Activated CD8-positive, alpha-beta memory T cell treated with anti-CD3 and anti-CD28 coated beads, Interleukin-2, amount 50 U/mL, for 4 hours (primary cell): Measurements from ENCODE around the gene TOMM40.
A peak's percentile ranks its signal among the peaks of the same experiment; 100 is the strongest.
"Not testable (repeated sequence)": the region's sequence is repeated elsewhere in the genome, so short reads cannot be mapped to it uniquely, and the experiment has no call there.

ENCODE experiments used
- DNase-seq: peaks from one replicate; pipeline ENCODE4 v3.0.0-alpha.2; 2020

Gene TOMM40

DNA sequence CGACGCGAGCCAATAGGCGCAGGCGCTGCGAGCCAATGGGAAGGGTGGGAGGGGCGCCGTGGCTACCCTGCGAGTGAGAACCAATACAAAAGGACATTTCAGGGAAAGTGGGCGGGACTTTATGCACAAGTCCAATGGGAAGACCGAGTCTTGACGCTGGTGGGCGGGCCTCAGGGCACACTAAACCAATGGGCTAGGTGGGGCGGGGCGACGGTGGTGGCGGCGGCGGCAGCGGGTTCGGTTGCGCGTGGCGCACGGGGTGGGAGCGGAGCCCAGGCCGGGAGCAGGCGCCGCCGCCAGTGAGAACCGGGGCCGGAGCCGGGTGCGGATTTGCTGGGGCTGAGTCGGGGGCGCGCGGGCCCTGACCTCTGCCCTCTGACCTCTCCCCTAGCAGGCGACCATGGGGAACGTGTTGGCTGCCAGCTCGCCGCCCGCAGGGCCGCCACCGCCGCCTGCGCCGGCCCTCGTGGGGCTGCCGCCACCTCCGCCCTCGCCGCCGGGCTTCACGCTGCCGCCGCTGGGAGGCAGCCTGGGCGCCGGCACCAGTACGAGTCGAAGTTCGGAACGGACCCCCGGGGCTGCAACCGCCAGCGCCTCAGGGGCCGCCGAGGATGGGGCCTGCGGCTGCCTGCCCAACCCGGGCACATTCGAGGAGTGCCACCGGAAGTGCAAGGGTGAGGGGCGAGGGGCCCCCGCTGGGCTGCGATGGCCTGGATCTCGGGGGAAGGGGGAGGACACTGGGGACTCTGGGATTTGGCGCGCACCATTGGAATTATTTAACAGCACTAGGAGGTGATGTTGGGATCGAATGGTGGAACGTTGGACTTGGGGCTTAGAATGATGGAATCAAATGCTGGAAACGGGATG, at the start of gene TOMM40:
TOMM40 (plus strand) TSS at position 239 of the 867 bp plus-strand sequence; CDS start at position 401, 162 bp downstream.
- DNase-seq = peak; percentile 100

DNA sequence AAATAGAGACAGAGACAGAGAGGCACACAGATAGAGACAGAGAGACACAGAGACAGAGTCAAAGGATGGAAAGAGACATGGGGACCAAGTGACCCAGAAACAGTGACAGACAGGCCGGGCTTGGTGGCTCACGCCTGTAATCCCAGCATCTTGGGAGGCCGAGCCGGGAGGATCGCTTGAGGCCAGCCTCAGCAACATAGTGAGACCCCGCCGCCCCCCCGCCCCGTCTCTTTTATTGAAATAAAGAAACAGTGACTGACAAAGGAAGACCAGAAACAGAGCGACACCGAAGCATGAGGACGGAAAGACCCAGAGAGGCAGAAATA, 45.8 kb upstream of the TOMM40 start:
- no peak for DNase-seq

DNA sequence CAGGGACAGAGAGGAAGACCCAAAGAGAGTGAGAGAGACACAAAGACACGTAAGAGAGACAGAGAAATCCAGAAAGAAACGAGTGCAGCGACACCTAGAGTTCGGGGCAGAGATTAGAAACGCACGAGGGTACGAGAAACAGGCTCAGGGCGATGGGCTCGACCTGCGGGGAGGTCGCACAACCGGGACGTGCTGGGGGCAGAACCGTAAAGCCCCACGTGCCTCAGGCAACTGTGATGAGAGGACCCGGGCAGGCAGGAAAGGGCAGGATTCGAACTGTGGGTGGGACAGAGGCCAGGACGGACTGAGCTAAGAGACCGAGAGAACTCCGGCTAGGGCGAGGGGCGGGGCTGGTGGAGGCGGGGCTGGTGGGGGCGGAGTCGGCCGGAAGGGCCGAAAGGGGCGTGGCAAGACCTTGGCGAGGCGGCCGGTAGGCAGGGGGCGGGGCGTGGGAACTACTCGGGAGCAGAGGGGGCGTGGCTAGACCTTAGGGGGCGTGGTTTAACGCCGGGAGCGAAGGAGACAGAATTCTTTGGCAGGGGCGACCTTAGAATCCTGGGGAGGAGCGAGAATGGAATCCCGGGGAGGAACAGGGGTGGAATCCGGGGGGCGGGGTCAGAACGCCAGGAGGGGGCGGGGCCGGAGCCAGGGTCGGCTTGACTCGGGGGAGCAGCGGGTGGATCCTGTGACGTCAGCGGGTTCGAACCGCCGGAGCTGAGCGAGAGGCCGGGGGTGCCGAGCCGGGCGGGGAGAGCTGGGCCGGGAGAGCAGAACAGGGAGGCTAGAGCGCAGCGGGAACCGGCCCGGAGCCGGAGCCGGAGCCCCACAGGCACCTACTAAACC, 45.2 kb upstream of the TOMM40 start, which contains the start of gene NECTIN2:
NECTIN2 (plus strand) TSS at position 686 of the 843 bp plus-strand sequence. CDS start 229 bp downstream, outside the sequence.
- DNase-seq = peak; percentile 73

DNA sequence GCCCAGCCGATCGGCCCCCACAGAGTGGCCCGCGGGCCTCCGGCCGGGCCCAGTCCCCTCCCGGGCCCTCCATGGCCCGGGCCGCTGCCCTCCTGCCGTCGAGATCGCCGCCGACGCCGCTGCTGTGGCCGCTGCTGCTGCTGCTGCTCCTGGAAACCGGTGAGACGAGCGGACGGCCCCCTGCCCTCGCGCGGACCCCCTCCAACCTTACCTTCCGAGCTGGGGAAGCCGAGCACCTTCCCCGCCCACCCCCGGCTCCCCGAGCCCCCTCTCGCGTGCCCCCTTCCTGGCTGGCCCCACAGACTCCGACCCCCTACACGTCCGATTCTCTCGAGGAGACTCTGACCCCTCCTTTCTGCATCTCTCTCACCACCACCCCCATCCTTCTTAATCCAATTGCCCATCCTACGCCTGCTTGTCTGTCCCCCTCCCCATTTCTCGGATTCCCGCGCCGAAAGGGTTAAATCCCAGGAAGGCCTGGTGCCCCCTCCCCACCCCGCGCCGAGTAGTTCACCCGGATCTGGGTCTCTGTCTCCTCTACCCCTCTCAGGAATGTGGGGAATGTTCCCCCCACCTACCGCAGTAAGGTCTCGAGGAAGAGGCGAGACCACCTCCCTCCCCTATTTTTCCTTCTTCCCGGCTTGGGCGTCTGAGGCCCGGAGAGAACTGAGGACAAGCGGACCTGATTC, 44.5 kb upstream of the TOMM40 start:
- DNase-seq = peak; percentile 21

DNA sequence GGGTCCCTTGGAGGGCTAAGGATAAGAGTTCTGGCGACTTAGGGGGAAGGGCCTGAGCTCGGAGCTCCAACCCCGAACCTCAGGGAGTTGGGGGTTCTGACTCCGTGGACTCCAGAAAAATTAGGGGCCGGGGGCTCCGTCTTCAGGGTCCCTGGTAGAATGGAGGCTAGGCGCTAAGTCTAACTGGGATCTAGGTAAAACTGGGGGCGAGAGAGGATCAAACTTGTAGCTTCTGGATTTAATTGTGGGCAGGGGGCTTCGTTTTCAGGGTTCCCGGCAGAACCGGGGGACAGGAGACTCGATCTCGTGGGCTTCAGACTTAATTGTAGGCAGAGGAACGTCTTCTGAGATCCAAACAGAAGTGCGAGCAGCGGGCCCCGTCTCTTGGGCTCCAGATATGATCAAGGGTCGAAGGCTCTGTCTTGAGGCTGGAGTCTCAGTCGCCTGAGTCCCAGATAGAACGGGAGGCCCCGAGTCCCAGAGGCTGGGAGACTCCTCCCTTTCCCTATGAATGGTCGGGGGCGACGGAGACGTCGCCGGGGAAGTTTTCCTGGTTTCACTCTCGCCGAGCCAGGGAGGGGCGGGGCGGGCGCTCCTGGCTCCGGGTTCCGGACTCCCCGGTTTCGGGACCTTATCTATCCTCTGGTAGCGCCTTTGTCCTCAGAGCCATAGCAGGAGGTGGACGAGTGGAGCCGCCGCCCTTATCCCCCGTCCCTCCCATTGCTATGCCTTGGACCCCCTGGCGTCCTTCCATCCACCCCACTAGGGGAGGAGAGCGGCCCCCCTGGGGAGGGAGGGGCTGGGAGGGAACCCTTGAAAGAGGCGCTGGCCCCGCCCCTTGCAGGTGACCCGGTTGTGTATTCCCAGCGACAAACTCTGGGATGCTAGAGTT, 43.7 kb upstream of the TOMM40 start:
- DNase-seq = peak; percentile 23

DNA sequence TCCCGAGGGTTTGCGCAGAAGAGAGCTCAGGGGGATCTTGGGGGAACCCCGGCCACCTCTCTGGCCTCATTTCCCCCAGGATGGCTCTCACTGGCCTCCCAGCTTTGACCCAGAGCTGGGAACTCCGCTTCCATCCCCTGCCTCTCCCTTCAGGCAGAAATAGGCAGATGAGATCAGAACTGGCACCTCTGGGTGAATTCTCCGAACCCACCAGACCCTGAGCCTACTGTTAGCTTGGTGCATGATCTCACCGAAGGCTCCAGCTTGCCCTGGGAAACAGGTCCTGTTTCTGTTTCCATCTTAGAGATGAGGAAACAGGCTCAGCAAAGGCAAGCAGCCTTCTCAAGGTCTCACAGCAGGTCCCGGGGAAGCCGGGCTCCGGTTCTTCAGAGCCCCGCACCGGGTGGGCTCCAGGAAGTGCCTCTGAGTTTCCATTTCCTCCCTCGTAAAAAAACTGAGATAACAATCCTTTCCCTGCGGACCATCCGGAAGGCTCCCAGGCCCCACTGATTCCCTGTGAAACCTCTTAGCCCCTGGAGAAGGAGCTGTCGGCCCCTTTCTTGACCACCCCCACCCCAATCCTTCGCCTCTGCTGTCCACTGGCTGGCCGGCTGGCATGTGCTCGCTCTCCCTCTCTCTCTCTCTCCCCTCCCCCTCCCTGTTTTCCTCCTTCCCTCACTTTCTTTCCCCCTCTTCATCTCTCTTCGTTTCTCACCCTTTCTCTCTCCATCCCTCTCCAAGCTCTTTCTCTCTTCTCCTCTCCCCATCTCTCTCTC, 42.8 kb upstream of the TOMM40 start:
- no peak for DNase-seq

DNA sequence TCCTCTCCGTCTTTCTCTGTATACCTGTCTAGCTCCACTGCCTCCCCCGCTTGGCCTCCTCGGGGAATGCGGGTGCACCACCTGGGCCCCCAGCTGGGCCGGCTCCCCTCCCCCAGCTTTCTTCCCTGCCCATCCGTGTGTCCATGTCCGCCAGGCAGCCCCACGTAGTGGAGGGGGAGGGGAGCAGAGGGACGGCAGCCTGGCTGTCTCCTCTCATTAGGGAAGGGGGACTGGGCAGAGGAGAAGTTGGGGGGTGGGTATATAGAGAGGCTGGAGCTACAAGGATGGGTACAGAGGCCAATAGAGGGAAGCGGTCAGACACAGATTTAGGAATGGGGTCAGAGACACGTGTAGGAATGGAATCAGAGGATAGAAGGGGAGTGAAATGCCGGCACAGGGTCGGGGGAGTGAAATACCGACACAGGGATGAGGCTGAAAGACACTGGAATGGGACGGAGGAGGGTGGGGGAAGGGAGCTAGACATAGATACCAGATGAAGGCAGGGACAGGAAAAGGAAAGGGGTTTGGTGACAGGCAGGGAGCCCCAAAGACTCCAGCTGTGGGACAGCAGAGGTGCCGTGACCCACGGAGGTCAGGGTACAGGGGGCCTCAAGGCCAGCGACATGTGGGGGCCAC, 42.1 kb upstream of the TOMM40 start:
- DNase-seq = no peak

DNA sequence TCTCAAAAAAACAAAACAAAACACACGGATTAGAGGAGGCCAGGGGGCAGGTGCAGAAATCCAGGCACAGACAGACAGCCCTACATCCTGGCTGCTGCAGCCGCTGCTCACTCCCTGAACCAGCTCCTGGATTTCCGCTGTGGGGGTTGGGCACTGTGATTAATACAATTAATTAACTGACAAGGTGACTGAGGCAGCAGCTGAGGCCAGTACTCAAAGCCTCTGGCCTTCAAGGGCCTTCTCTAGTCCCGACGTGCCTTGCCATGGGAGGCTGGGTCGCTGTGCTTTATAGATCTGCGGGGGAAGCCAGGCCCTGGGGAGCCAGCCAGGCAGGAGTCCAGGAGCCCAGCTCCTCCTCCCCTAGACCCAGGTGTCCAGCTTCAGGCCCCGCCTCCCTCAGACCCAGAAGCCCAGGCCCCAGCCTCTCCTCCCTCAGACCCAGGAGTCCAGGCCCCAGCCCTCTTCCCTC, 40.4 kb upstream of the TOMM40 start:
- DNase-seq = no peak

DNA sequence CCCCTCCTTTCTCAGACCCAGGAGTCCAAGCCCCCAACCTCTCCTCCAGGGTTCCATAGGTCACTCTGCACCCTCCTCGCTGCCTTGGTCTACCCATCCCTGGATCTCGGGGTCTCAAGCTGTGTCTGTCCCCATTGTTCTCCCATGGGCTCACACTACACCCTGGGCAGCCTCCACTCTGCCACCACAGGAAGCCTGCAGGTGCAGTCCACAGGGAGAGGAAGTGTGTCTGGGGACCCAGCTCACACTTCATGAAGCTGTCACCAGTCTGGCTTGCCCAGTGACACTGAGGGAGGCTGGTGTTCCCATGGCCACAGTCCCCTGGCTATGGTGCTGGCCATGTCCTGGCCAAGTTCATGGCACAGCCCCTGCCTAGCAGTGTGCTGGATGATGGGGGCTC, 39.6 kb upstream of the TOMM40 start:
- no peak for DNase-seq

DNA sequence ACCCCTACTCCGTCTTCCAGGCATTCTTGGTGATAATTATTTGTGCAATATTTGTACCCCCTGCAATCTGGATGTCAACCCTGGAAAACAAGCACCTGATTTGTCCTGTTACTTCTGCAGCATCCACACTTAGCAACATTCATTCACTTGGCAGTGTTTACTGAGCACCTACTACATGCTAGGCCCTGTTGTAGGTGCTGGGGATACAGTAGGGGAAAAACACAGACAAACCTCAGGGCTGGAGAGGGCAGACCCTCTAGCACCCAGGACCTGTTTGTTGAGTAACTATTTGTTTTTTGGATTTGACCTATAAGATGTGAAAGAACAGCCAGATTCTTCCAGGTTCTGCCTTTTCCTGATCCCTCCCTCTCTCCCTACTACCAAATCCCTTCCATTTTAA, 35.4 kb upstream of the TOMM40 start:
- no peak for DNase-seq

DNA sequence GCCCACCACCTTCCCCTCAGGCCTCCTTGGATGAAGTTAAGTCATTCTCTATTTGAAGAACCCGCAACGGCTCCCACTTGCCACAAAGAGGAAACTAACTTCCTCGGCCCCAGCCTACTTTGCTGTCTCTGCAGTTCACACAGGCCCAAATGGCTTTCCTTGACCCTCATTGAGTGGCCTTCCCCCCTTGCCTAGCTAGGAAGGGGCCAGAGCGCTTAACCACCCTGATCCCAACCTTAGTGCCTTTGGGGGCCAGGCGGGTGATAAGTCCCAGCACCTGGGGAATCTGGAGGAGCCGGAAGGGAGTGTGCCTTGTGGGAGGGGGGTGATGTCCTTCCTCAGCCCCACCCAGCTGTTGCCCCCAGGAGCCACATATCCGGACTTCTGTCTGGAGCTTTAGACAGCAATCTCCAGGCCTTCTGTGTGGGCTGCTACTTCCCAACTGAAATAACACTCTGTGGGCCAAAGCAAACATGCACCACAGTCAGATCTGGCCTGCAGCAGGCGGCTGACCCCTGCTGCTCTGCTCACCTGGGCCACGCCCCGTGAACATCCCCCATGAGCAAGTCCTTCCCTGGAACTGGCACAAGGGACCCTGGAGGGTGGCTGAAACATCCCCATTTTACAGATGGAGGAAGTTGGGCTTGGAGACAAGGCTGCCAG, 34.5 kb upstream of the TOMM40 start:
- DNase-seq = no peak

DNA sequence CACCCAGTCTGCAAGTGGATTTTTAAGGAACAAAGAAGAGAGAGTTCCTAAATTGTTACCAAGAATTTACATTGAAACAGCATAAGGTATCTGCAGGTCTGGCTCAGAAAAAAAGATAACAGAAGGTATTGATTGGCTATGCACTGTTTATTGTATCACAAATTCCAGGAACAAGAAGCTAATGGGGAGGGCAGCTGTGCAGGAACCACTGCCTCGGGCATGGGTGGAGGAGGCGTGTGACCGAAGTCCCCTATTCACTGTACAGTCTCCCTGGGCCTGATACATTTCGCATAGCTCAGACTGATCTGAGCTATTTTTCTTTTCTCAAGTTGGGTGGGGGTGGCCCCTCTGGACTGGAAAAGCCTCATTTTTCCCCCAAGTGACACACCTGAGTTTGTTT, 33.2 kb upstream of the TOMM40 start:
- no peak for DNase-seq

DNA sequence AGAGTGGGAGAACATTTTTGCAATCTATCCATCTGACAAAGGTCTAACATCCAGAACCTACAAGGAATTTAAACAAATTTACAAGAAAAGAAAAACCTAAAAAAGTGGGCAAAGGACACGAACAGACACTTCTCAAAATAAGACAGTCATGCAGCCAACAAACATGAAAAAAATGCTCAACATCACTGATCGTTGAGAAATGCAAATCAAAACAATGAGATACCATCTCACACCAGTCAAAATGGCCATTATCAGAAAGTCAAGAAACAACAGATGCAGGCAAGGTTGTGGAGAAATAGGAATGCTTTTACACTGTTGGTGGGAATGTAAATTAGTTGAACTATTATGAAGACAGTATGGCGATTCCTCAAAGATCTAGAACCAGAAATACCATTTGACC, 29.5 kb upstream of the TOMM40 start:
- DNase-seq = not testable (repeated sequence)

DNA sequence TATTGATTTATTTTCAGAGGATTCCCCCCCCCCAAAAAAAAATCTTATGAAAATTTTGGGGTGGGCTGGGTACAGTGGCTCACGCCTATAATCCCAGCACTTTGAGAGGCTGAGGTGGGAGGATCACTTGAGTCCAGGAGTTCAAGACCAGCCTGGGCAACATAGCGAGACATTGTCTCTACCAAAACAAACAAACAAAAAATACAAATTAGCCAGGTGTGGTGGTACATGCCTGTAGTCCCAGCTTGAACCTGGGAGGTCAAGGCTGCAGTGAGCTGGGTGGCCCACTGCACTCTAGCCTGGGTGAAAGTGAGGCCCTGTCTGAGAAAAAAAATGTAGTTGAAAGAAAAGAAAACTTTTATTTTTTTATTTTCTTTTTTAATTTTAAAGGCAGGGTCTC, 27.1 kb upstream of the TOMM40 start:
- DNase-seq = no peak

DNA sequence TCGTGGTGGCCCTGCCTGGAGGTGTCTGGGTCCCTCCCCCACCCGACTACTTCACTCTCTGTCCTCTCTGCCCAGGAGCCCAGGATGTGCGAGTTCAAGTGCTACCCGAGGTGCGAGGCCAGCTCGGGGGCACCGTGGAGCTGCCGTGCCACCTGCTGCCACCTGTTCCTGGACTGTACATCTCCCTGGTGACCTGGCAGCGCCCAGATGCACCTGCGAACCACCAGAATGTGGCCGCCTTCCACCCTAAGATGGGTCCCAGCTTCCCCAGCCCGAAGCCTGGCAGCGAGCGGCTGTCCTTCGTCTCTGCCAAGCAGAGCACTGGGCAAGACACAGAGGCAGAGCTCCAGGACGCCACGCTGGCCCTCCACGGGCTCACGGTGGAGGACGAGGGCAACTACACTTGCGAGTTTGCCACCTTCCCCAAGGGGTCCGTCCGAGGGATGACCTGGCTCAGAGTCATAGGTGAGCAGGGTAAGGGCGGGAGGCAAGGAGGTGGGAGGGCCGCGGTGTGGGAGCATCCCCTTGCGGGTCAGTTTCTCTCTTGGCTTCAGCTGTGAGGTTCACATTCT, 25.8 kb upstream of the TOMM40 start:
- DNase-seq = no peak

DNA sequence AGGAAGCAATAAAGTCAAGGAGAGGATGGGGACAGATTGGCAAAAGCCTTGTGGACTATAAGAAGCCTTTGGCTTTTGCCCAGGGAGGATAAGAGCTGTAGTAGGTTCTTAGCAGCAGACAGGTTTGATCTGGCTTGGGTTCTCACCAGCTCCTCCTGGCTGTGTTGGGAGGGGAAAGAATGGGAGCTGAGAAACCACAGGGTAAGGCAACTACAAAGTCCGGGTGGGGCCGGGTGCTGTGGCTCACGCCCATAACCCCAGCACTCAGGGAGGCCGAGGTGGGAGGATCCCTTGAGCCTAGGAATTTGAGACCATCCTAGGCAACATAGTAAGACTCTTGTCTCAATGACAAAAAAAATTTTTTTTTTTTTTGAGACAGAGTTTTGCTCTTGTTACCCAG, 24.4 kb upstream of the TOMM40 start:
- DNase-seq = no peak

DNA sequence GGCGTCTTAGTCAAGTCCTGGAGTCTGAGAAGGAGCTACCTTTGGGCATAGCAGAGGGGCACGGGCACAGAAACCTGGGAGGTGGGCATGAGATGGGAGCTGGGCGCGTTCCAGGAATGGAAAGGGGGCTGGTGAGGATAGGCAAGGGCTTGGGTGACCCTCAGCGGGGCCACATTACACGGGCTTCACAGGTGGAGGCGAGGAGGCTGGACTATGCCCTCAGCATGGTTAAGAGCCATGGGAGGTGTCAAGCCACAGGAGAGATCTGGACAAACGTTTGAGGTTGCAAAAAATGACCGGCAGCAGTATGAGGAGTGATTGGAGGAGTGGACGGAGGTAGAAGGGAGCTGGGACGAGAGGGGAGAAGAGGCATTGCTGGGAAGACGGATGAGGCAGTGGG, 23.5 kb upstream of the TOMM40 start:
- no peak for DNase-seq

DNA sequence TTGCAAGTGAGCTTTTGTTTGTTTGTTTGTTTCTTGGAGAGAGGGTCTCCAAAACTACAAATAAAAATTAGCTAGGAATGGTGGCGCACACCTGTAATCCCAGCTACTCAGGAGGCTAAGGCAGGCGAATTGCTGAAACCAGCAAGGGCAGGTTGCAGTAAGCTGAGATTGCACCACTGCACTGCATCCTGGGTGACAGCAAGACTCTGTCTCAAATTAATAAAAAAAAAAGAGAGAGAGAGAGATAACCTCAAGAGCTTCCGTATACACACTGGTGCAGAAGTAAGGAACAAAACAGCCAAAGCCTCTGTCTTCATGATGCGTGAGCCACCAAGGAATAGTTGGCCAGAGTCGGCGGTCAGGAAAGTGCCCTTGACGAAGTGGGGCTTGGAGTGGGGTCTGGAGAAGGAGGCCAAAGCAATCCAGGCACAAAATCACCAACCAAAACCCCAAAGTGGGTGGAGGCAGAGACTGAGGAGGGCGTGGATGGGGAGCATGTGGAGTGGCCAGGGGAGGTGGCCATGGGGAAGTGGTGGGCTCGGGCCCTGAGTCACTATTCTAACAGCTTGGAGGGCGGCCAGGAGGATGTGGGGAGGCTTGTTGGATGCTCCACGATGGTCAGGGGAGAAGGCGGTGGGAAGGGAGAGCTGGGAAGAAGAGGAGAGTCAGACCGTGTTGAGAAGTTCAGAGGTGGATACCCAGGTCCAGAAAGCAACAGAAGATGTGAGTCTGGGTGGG, 21.2 kb upstream of the TOMM40 start:
- DNase-seq = no peak

DNA sequence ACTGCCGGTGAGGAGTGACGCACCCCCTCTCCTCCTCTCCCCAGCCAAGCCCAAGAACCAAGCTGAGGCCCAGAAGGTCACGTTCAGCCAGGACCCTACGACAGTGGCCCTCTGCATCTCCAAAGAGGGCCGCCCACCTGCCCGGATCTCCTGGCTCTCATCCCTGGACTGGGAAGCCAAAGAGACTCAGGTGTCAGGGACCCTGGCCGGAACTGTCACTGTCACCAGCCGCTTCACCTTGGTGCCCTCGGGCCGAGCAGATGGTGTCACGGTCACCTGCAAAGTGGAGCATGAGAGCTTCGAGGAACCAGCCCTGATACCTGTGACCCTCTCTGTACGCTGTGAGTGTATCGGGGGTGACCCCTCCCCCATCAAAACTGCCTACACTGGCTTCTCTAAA, 19.2 kb upstream of the TOMM40 start:
- DNase-seq = no peak
